ENCODE data around the gene XPR1. TPM values are rescaled to one million over a fixed set of nuclear protein-coding genes. Genes with fewer than 3 reads are reported as not detected.

XPR1 gene
- total and polyA plus RNA-seq, 2 donors (not counting 1 experiment from before 2014, with no cell fraction given), result 2.8 to 22.3 TPM

GRCh38 chr1:180936110-180937011 is 304.5 kb downstream of the XPR1 start:
- no peak for ATAC-seq (ENCODE audit: low read depth)
- no peaks in the 10 kb centered on the region for H3K79me2 ChIP-seq (ENCODE audit: control insufficient read depth, insufficient read depth, low read length)
- POLR2A ChIA-PET, result no interaction called here
- TF ChIP-seq CTCF (IDR thresholded peaks at IDR 0.05) (no peak), EZH2 (IDR thresholded peaks at IDR 0.05; ENCODE audit: borderline replicate concordance, insufficient read depth, low read depth, low read length, poor library complexity, severe bottlenecking) (no peak)
- CTCF ChIA-PET, result no interaction called here
- H4K20me1 ChIP-seq (ENCODE audit: control insufficient read depth, insufficient read depth, low read length, poor library complexity, severe bottlenecking), result no peaks in the 10 kb centered on the region
- H3K9ac ChIP-seq (ENCODE audit: low read length), result no peak overlapping the region
- Mint-ChIP-seq H3K9me3 (ENCODE audit: insufficient read depth) (no peaks in the 10 kb centered on the region), H3K27ac (no peak overlapping the region), H3K4me1 (peaks cover 25% of the 10 kb centered on the region), H3K27me3 (peaks cover 5% of the 10 kb centered on the region), H3K4me3 (no peak overlapping the region)
- intact Hi-C loops (cut with micrococcal nuclease), result no loop called here
- H3K4me3 ChIP-seq (ENCODE audit: control extremely low read depth in 1 of 5, extremely low read depth in 1 of 5, insufficient read depth in 1 of 5, low read depth in 2 of 5, low read length in 4 of 5), result no peak overlapping the region
- H3K9me3 ChIP-seq (ENCODE audit: control extremely low read depth in 1 of 3, control insufficient read depth in 2 of 3, insufficient read depth in 1 of 3, low read length in 2 of 3), result no peaks in the 10 kb centered on the region
- 89% methylated on average over 17 of the region's 28 CpGs for WGBS (ENCODE audit: insufficient coverage)
- no peak for DNase-seq
- no peak overlapping the region for H2AFZ ChIP-seq (ENCODE audit: insufficient read depth, low read depth, low read length, poor library complexity, severe bottlenecking)
- no peak overlapping the region for H3K4me2 ChIP-seq (replicated peaks; ENCODE audit: low read depth, low read length, poor library complexity, severe bottlenecking)
- H3K27ac ChIP-seq (ENCODE audit: low read length in 2 of 2), result no peak overlapping the region
- H3K36me3 ChIP-seq (replicated peaks in 1 of 2; ENCODE audit: control extremely low read depth in 1 of 2, control insufficient read depth in 1 of 2, extremely low read depth in 1 of 2, insufficient read depth in 2 of 2, low read length in 1 of 2), result no peaks in the 10 kb centered on the region
- no peaks in the 10 kb centered on the region for H3K27me3 ChIP-seq (replicated peaks in 1 of 4; ENCODE audit: control extremely low read depth in 1 of 4, control insufficient read depth in 3 of 4, insufficient read depth in 4 of 4, low read length in 3 of 4)
- H3K4me1 ChIP-seq (ENCODE audit: control insufficient read depth in 2 of 2, insufficient read depth in 2 of 2, low read length in 2 of 2), result peaks cover 18 to 21% of the 10 kb centered on the region in 2 donors

- Mint-ChIP-seq H3K9me3 (ENCODE audit: insufficient read depth) (no peaks in the 10 kb centered on the region), H3K27ac (no peak overlapping the region), H3K4me1 (peaks cover 25% of the 10 kb centered on the region), H3K4me3 (no peak overlapping the region), H3K27me3 (peaks cover 5% of the 10 kb centered on the region)
- no peak overlapping the region for H2AFZ ChIP-seq (ENCODE audit: insufficient read depth, low read depth, low read length, poor library complexity, severe bottlenecking)
- no peak overlapping the region for H3K9ac ChIP-seq (ENCODE audit: low read length)
- H3K4me1 ChIP-seq (ENCODE audit: control insufficient read depth in 2 of 2, insufficient read depth in 2 of 2, low read length in 2 of 2), result peaks cover 18 to 21% of the 10 kb centered on the region in 2 donors
- no peaks in the 10 kb centered on the region for H4K20me1 ChIP-seq (ENCODE audit: control insufficient read depth, insufficient read depth, low read length, poor library complexity, severe bottlenecking)
- no peak overlapping the region for H3K4me3 ChIP-seq (ENCODE audit: control extremely low read depth in 1 of 5, extremely low read depth in 1 of 5, insufficient read depth in 1 of 5, low read depth in 2 of 5, low read length in 4 of 5)
- no peak for TF ChIP-seq EZH2 (IDR thresholded peaks at IDR 0.05; ENCODE audit: borderline replicate concordance, insufficient read depth, low read depth, low read length, poor library complexity, severe bottlenecking)
- ATAC-seq (ENCODE audit: low read depth) (no peak), DNase-seq (no peak)
- no peaks in the 10 kb centered on the region for H3K36me3 ChIP-seq (replicated peaks in 1 of 2; ENCODE audit: control extremely low read depth in 1 of 2, control insufficient read depth in 1 of 2, extremely low read depth in 1 of 2, insufficient read depth in 2 of 2, low read length in 1 of 2)
- no peaks in the 10 kb centered on the region for H3K9me3 ChIP-seq (ENCODE audit: control extremely low read depth in 1 of 3, control insufficient read depth in 2 of 3, insufficient read depth in 1 of 3, low read length in 2 of 3)
- no peak overlapping the region for H3K27ac ChIP-seq (ENCODE audit: low read length in 2 of 2)
- CTCF ChIA-PET, result no interaction called here
- WGBS (ENCODE audit: insufficient coverage), result 20% methylated on average over 1 of the region's 1 CpG
- no peaks in the 10 kb centered on the region for H3K27me3 ChIP-seq (replicated peaks in 1 of 4; ENCODE audit: control extremely low read depth in 1 of 4, control insufficient read depth in 3 of 4, insufficient read depth in 4 of 4, low read length in 3 of 4)
- H3K4me2 ChIP-seq (replicated peaks; ENCODE audit: low read depth, low read length, poor library complexity, severe bottlenecking), result no peak overlapping the region
- POLR2A ChIA-PET, result no interaction called here
- H3K79me2 ChIP-seq (ENCODE audit: control insufficient read depth, insufficient read depth, low read length), result no peaks in the 10 kb centered on the region
- intact Hi-C loops (cut with micrococcal nuclease), result no loop called here
Observed at GRCh38 chr1:180937012-180937372, 305.2 kb downstream of the XPR1 start.

Data from B cell (primary cell).